Glutamatergic neuron (in vitro differentiated cells): ENCODE data around the gene CYP39A1. TPM values are rescaled to one million over a fixed set of nuclear protein-coding genes. Genes with fewer than 3 reads are reported as not detected.

Source experiments
- DNase-seq: peaks from one replicate; pipeline ENCODE4 v3.0.0; 2022
- H3K27ac Mint-ChIP-seq: one replicate; pipeline ENCODE4 v1.8.0; 2020; ENCODE audit warnings: mild to moderate bottlenecking, mixed read lengths, inconsistent platforms; ENCODE audit not compliant: unreplicated experiment
- H3K27me3 Mint-ChIP-seq: one replicate; pipeline ENCODE4 v1.8.0; 2020; ENCODE audit warnings: mild to moderate bottlenecking, moderate library complexity, mixed read lengths, inconsistent platforms; ENCODE audit not compliant: unreplicated experiment
- H3K36me3 Mint-ChIP-seq: one replicate; pipeline ENCODE4 v1.8.0; 2020; ENCODE audit warnings: mild to moderate bottlenecking, mixed read lengths, inconsistent platforms; ENCODE audit not compliant: unreplicated experiment
- H3K4me1 Mint-ChIP-seq: one replicate; pipeline ENCODE4 v1.8.0; 2020; ENCODE audit warnings: mild to moderate bottlenecking, low read depth, mixed read lengths, inconsistent platforms; ENCODE audit not compliant: unreplicated experiment
- H3K4me3 Mint-ChIP-seq: one replicate; pipeline ENCODE4 v1.8.0; 2020; ENCODE audit warnings: mild to moderate bottlenecking, mixed read lengths, inconsistent platforms; ENCODE audit not compliant: unreplicated experiment
- H3K9me3 Mint-ChIP-seq: one replicate; pipeline ENCODE4 v1.8.0; 2020; ENCODE audit warnings: mild to moderate bottlenecking, moderate library complexity, mixed read lengths, inconsistent platforms; ENCODE audit not compliant: unreplicated experiment
- CTCF ChIP-seq: fragments of 200-600 bp; sonication (generic); IDR thresholded peaks from one replicate; pipeline ENCODE4 v1.5.0; 2021; ENCODE audit not compliant: partially characterized antibody, unreplicated experiment
- total RNA-seq: library from RNA; stranded (reverse); fragmentation: NEBNext Ultra II Directional; extraction: Animal tissue kit (Norgen Biotek cat#: 25700); gene quantifications from one replicate; pipeline ENCODE4 v1.2.1, GENCODE V29; 2021; ENCODE audit not compliant: unreplicated experiment

The CYP39A1 gene
- total RNA-seq, 1 donor from 2014 or later = 0.17 TPM

GRCh38 chr6:46526607-46527006, 126.0 kb downstream of the CYP39A1 start:
- no peak for TF ChIP-seq CTCF
- no peaks in the 10 kb centered on the region for H3K4me1 Mint-ChIP-seq
- DNase-seq = no peak
- peaks cover 1% of the 10 kb centered on the region for H3K9me3 Mint-ChIP-seq
- H3K27ac Mint-ChIP-seq = no peak overlapping the region
- H3K4me3 Mint-ChIP-seq = no peak overlapping the region
- peaks cover 1% of the 10 kb centered on the region for H3K27me3 Mint-ChIP-seq
- H3K36me3 Mint-ChIP-seq = no peaks in the 10 kb centered on the region

- no peak for TF ChIP-seq CTCF
- Mint-ChIP-seq H3K27me3 (peaks cover 1% of the 10 kb centered on the region), H3K9me3 (peaks cover 1% of the 10 kb centered on the region), H3K4me3 (no peak overlapping the region), H3K36me3 (no peaks in the 10 kb centered on the region), H3K4me1 (no peaks in the 10 kb centered on the region), H3K27ac (no peak overlapping the region)
- no peak for DNase-seq
Observed at GRCh38 chr6:46525583-46525982, 127.0 kb downstream of the CYP39A1 start.

GRCh38 chr6:46521464-46521971, 131.1 kb downstream of the CYP39A1 start:
- Mint-ChIP-seq H3K36me3 (no peaks in the 10 kb centered on the region), H3K4me1 (no peaks in the 10 kb centered on the region), H3K4me3 (no peak overlapping the region), H3K9me3 (peaks cover 1% of the 10 kb centered on the region), H3K27ac (no peak overlapping the region), H3K27me3 (peaks cover 1% of the 10 kb centered on the region)
- TF ChIP-seq CTCF = no peak
- no peak for DNase-seq

GRCh38 chr6:46517202-46517601, 135.4 kb downstream of the CYP39A1 start:
- no peak for TF ChIP-seq CTCF
- no peak for DNase-seq
- Mint-ChIP-seq H3K4me1 (no peaks in the 10 kb centered on the region), H3K27ac (no peak overlapping the region), H3K36me3 (no peaks in the 10 kb centered on the region), H3K9me3 (no peaks in the 10 kb centered on the region), H3K4me3 (no peak overlapping the region), H3K27me3 (no peaks in the 10 kb centered on the region)

GRCh38 chr6:46513533-46513932, 139.1 kb downstream of the CYP39A1 start:
- H3K36me3 Mint-ChIP-seq = no peaks in the 10 kb centered on the region
- no peak overlapping the region for H3K4me3 Mint-ChIP-seq
- H3K9me3 Mint-ChIP-seq = no peaks in the 10 kb centered on the region
- H3K27me3 Mint-ChIP-seq = no peaks in the 10 kb centered on the region
- no peak for DNase-seq
- H3K4me1 Mint-ChIP-seq = no peaks in the 10 kb centered on the region
- no peak for TF ChIP-seq CTCF
- no peak overlapping the region for H3K27ac Mint-ChIP-seq
